NT2/D1 (cell line): Measurements from ENCODE around the gene BET1L.

Experiments
- SUZ12 ChIP-seq: IDR thresholded peaks from 2 replicates; pipeline ENCODE4 v1.6.1; 2011; ENCODE audit not compliant: insufficient read length, insufficient read depth; ENCODE audit errors: extremely low read depth
- YY1 ChIP-seq: IDR thresholded peaks from 2 replicates; pipeline ENCODE4 v1.6.1; 2011; ENCODE audit not compliant: insufficient read length, insufficient read depth
- ZNF274 ChIP-seq: IDR thresholded peaks from 2 replicates; pipeline ENCODE4 v1.6.1; 2011; ENCODE audit warnings: mild to moderate bottlenecking, low read depth, low read length

DNA sequence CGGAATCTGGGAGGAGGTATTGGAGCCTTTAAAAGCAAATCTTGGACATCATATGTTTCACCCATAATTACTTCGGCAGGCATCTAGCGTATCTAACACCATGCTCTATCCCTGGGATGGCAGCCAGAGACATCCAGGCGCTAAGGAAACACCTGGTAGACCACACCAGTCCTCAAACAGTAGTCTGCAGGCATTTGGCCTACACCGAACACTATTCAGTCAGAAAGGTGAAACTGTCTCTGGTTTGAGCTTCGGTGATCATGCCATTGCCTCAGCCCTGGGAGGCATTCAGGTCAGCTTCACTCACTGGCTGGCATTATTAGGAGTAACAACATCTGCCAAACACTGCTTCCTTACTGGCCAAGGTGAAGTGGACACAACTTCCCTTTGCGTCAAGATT, 17.2 kb upstream of the BET1L start:
- TF ChIP-seq YY1 (no peak), ZNF274 (no peak), SUZ12 (no peak)
